ENCODE measurements around the gene SAMD10.

The SAMD10 gene

DNA sequence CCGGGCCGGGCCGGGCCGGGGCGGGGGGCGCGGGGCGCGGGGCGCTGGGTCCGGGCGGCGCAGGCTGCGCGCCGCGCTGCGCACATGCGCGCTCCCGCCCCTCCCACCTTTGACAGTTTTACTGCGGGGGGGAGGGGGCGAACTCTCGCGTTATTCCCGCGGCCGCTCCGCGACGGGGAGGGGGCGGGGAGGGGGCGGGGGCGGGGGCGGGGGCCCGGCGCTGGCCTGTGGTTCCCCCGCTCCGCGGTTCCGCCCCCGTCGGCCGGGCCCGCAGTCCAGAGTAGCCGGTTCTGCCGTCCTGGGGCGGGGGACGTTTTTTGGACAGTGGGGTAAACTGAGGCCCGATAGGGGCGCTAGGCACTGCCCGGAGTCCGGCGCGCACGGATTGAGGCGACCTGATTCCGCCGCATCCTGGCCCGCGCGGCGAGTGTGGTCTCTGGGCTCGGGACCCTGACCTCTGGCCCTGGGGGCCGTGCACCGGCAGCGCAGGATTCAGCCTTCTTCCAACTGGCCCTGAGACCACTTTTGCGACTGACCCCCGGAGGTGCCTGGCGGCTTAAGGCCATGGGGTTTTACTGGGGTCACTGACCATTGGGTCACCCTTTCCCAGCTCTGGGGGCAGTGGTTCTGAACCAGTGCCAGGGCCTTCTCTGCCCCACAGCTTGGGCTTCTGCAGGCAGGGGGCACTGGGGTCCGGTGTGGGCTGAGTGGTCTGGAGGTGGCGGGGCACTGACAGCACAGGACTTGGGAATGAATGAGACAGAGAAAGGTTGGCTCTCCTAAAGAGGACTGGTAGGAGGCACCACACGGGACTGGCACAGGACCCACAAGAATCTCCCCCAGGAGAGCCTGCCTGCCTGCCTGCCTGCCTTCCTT lies 9.4 kb downstream of the SAMD10 start, which contains the start of gene ZNF512B:
Gene ZNF512B (minus strand): TSS at position 93 of the 876 bp plus-strand sequence. CDS start 1,980 bp downstream, outside the sequence.
- peak within 1 kb of the TSS; percentile 75 for H3K4me3 ChIP-seq (ENCODE audit: low read length)
- peak within 1 kb of the TSS; percentile 55 for H3K9ac ChIP-seq (ENCODE audit: low read length)
- peaks cover 6% of the 10 kb centered on the region for H3K4me1 ChIP-seq (ENCODE audit: control insufficient read depth, insufficient read depth, low read length)
- no peaks in the 10 kb centered on the region for H3K27me3 ChIP-seq (ENCODE audit: control insufficient read depth, insufficient read depth, low read length)
- H3K36me3 ChIP-seq (ENCODE audit: control insufficient read depth, insufficient read depth, low read length) = no peaks in the 10 kb centered on the region
- H3K27ac ChIP-seq (ENCODE audit: low read depth, low read length) = peak within 1 kb of the TSS; percentile 52

- no peaks in the 10 kb centered on the region for H3K36me3 ChIP-seq (ENCODE audit: control insufficient read depth, insufficient read depth, low read length)
Observed at GRCh38 chr20:63968928-63969760, 10.3 kb downstream of the SAMD10 start.

GRCh38 chr20:63968136-63968927 lies 11.1 kb downstream of the SAMD10 start:
- Histone ChIP-seq H3K9ac (ENCODE audit: low read length) (peak overlapping the region; percentile 55), H3K4me1 (ENCODE audit: control insufficient read depth, insufficient read depth, low read length) (peaks cover 6% of the 10 kb centered on the region), H3K36me3 (ENCODE audit: control insufficient read depth, insufficient read depth, low read length) (no peaks in the 10 kb centered on the region), H3K4me3 (ENCODE audit: low read length) (peak overlapping the region; percentile 75), H3K27me3 (ENCODE audit: control insufficient read depth, insufficient read depth, low read length) (no peaks in the 10 kb centered on the region), H3K27ac (ENCODE audit: low read depth, low read length) (peak overlapping the region; percentile 52)

More at GRCh38 chr20:63968928-63969760, 10.3 kb downstream of the SAMD10 start:
- peak overlapping the region; percentile 52 for H3K27ac ChIP-seq (ENCODE audit: low read depth, low read length)
- H3K4me1 ChIP-seq (ENCODE audit: control insufficient read depth, insufficient read depth, low read length) = peaks cover 6% of the 10 kb centered on the region
- H3K9ac ChIP-seq (ENCODE audit: low read length) = peak overlapping the region; percentile 55
- peak overlapping the region; percentile 75 for H3K4me3 ChIP-seq (ENCODE audit: low read length)
- no peaks in the 10 kb centered on the region for H3K27me3 ChIP-seq (ENCODE audit: control insufficient read depth, insufficient read depth, low read length)

DNA sequence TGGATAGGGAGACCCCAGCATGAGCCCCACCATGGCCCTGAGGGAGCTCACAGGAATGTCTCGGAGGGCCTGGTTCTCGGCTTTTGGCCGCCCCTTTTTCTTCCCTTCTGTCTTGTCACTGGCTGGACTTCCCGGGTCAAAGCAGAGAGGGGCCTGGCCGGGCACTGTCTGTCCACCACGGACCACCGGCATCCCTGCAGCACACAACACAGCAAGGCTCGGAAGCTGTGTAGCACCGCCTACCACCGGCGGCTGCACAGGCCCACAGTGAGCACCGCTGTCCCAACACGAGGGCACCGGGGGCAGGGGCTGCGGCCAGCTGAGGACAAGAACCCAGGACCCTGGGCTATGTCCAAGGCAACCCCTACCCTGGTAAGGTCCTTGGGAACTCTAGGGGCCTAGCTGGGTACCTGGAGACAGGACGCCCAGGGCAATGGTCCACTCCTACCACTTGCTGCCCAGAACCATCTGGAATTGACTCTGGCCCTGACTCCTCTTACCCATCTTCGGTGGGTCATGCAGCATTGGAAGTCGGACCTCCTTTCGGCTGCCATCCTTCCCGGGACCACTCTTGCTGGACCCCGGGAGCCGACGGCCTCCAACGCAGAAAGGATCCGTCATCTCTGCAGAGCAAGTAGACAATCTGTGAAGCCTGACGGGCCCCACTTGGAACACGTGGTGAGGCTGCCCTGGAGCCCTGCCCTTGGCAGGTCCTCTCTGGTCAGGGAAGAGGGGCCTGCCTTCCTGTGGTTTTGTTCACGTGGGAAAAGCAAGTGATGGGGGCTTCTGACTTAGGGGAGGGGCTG lies 11.9 kb downstream of the SAMD10 start:
- Histone ChIP-seq H3K4me3 (ENCODE audit: low read length) (no peak overlapping the region), H3K4me1 (ENCODE audit: control insufficient read depth, insufficient read depth, low read length) (peaks cover 6% of the 10 kb centered on the region), H3K27me3 (ENCODE audit: control insufficient read depth, insufficient read depth, low read length) (no peaks in the 10 kb centered on the region), H3K9ac (ENCODE audit: low read length) (no peak overlapping the region), H3K36me3 (ENCODE audit: control insufficient read depth, insufficient read depth, low read length) (no peaks in the 10 kb centered on the region), H3K27ac (ENCODE audit: low read depth, low read length) (no peak overlapping the region)

DNA sequence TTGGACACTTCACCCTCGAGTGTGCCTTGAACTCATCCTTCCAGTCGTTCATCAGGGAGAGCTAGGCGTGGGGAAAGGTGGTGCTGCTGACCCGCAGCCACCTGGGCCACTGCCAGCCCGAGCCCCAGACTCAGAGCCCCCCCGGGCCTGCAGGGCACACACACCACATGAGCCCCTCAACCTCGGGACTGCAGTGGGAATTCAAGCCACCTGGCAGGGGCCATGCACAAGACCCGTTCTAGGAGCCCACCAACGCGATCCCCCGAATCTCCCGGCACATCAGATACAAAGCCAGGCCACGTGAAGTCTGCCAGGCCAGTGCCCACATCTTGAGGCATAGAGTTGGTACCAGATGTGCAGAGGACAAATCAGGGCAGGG lies 12.5 kb downstream of the SAMD10 start:
- H3K27me3 ChIP-seq (ENCODE audit: control insufficient read depth, insufficient read depth, low read length) = no peaks in the 10 kb centered on the region
- H3K36me3 ChIP-seq (ENCODE audit: control insufficient read depth, insufficient read depth, low read length) = no peaks in the 10 kb centered on the region

GRCh38 chr20:63966172-63966943 lies 13.1 kb downstream of the SAMD10 start:
- Histone ChIP-seq H3K4me1 (ENCODE audit: control insufficient read depth, insufficient read depth, low read length) (peaks cover 6% of the 10 kb centered on the region), H3K4me3 (ENCODE audit: low read length) (no peak overlapping the region), H3K36me3 (ENCODE audit: control insufficient read depth, insufficient read depth, low read length) (no peaks in the 10 kb centered on the region), H3K27ac (ENCODE audit: low read depth, low read length) (no peak overlapping the region), H3K9ac (ENCODE audit: low read length) (no peak overlapping the region), H3K27me3 (ENCODE audit: control insufficient read depth, insufficient read depth, low read length) (no peaks in the 10 kb centered on the region)

More for the DNA sequence above, 12.5 kb downstream of the SAMD10 start:
- H3K27ac ChIP-seq (ENCODE audit: low read depth, low read length) = no peak overlapping the region
- H3K4me3 ChIP-seq (ENCODE audit: low read length) = no peak overlapping the region
- H3K4me1 ChIP-seq (ENCODE audit: control insufficient read depth, insufficient read depth, low read length) = peaks cover 6% of the 10 kb centered on the region
- no peak overlapping the region for H3K9ac ChIP-seq (ENCODE audit: low read length)

DNA sequence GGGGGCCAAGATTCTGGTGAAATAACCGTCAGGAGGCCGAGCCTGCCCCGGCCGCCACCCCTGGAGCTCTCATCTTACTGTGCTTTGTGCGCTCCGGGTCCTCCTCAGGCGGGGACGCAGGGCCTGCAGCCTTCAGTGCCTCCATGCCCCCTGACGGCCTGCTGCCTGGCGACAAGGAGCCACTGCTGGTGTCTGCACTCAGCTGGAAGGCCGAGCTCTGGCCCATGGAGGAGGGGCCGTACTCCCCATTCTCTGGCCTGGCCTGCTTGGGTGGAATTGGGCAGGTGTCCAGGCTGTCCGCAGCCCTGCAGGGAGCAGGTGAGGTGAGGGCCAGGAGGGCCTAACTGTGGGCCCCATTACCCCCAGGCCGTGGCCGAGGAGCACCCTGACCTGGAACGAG lies 15.0 kb downstream of the SAMD10 start:
- no peak overlapping the region for H3K9ac ChIP-seq (ENCODE audit: low read length)
- H3K4me3 ChIP-seq (ENCODE audit: low read length) = no peak overlapping the region
- no peak overlapping the region for H3K27ac ChIP-seq (ENCODE audit: low read depth, low read length)
- H3K36me3 ChIP-seq (ENCODE audit: control insufficient read depth, insufficient read depth, low read length) = no peaks in the 10 kb centered on the region
- peaks cover 4% of the 10 kb centered on the region for H3K4me1 ChIP-seq (ENCODE audit: control insufficient read depth, insufficient read depth, low read length)
- H3K27me3 ChIP-seq (ENCODE audit: control insufficient read depth, insufficient read depth, low read length) = no peaks in the 10 kb centered on the region

DNA sequence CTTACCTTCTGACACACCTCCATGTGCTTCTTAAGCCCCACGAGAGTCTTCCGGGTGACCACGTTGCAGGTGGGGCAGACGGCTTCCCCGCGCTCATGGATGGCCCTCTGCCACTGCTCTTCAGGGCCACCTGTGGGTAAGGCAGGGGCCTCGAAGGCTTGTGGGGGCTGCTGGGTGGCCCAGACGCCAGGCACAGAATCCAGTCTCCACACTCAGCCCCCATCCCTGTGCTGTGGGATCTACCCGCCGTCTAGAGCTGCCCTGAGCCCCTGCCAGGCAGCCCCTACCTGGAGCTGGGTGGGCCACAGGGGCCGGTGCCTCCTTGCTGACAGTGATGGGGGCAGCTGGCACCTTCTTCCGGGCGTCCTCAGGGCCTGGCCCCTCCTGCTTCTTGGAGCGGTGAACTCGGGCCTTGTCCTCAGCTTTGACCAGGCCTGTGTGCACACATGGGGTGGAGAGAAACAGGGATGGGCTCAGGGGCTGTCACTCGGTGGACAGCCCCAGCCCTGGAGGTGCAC lies 15.6 kb downstream of the SAMD10 start:
- Histone ChIP-seq H3K36me3 (ENCODE audit: control insufficient read depth, insufficient read depth, low read length) (no peaks in the 10 kb centered on the region), H3K27ac (ENCODE audit: low read depth, low read length) (no peak overlapping the region), H3K9ac (ENCODE audit: low read length) (no peak overlapping the region), H3K27me3 (ENCODE audit: control insufficient read depth, insufficient read depth, low read length) (no peaks in the 10 kb centered on the region), H3K4me1 (ENCODE audit: control insufficient read depth, insufficient read depth, low read length) (peaks cover 2% of the 10 kb centered on the region), H3K4me3 (ENCODE audit: low read length) (no peak overlapping the region)

DNA sequence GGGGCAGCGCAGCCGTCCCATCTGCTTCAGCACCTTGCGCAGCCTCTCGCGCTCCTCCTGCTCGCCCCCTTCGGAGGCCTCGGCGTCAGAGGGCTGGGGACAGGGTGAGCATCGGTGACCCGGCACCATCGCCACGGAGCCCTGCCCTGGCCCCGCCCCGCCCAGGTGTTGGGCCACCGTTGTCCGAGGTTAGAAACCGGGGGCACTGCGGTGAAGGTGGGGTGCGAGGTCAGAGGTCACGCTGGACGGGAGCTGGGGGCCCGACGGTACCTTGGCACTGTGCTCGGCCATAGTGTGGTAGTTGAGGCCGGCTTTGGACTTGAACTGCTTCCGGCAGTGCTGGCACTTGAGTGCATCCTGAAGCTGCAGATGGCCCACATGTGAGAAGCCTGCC lies 16.1 kb downstream of the SAMD10 start:
- Histone ChIP-seq H3K9ac (ENCODE audit: low read length) (no peak overlapping the region), H3K27me3 (ENCODE audit: control insufficient read depth, insufficient read depth, low read length) (no peaks in the 10 kb centered on the region), H3K4me3 (ENCODE audit: low read length) (no peak overlapping the region), H3K27ac (ENCODE audit: low read depth, low read length) (no peak overlapping the region), H3K36me3 (ENCODE audit: control insufficient read depth, insufficient read depth, low read length) (no peaks in the 10 kb centered on the region), H3K4me1 (ENCODE audit: control insufficient read depth, insufficient read depth, low read length) (no peaks in the 10 kb centered on the region)

DNA sequence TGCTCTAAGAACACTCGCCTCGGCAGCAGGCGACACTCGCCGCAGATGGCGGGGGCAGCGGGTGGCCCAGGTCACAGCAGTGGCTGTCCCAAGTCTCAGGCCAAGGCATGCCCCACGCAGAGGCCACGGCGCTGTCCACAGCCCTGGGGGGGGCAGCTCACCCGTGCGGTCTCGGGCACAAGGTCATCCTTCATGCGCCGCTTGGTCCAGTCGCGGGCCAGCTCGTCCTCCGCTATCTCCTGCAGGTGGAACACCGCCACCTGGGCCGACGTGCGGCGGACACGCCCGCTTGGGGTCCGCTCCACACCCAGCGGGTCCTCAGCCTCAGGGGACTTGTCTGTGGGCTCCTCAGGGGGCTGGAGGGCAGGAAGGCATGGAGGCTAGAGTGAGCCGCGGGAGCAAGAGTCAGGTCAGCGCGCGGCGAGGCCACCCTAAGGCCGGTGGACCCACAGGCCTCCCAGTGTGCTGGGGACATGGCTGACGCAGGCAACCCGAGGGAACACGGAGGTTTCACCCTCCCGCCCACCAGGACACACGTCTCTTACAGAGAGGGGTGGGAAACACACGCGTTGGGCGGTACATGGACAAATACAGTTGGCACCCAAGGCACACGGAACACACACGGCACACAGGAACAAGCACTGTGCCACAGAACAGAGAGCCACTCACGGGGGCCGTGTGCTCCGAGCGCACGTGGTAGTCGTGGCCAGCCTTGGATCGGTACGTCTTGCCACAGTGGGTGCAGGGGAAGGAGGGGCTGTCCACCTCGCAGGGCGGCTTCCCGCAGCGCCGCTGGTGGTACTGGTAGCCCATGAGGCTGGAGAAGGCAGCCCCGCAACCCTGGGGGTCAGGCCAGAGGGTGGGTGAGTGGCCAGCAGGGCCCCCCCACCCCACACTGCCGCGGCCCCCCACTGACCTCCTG lies 16.8 kb downstream of the SAMD10 start:
- Histone ChIP-seq H3K27me3 (ENCODE audit: control insufficient read depth, insufficient read depth, low read length) (no peaks in the 10 kb centered on the region), H3K27ac (ENCODE audit: low read depth, low read length) (no peak overlapping the region), H3K4me1 (ENCODE audit: control insufficient read depth, insufficient read depth, low read length) (no peaks in the 10 kb centered on the region), H3K36me3 (ENCODE audit: control insufficient read depth, insufficient read depth, low read length) (no peaks in the 10 kb centered on the region), H3K4me3 (ENCODE audit: low read length) (no peak overlapping the region), H3K9ac (ENCODE audit: low read length) (no peak overlapping the region)

Data from rectal smooth muscle tissue (tissue), 1 donor.